ENCODE results near the gene ACTR5.

GRCh38 chr20:38774167-38774566, 25.9 kb downstream of the ACTR5 start:
- no peak for TF ChIP-seq CTCF (conservative IDR thresholded peaks at IDR 0.05; ENCODE audit: low read length)
- no peak for TF ChIP-seq EZH2phosphoT487 (IDR thresholded peaks at IDR 0.05; ENCODE audit: borderline replicate concordance, low read depth, low read length)

Measured in OCI-LY7 (cell line).